GM12801 (cell line): ENCODE results near the gene C3orf70.

Experiments used
- CTCF ChIP-seq: IDR thresholded peaks from one replicate; pipeline ENCODE4 v1.5.1; 2011; ENCODE audit warnings: control low read depth; ENCODE audit not compliant: insufficient read length; ENCODE audit errors: extremely low read depth

C3orf70 gene

GRCh38 chr3:185070491-185071286 lies 82.2 kb downstream of the C3orf70 start:
- TF ChIP-seq CTCF, result no peak

GRCh38 chr3:185069037-185070030 lies 83.5 kb downstream of the C3orf70 start:
- no peak for TF ChIP-seq CTCF

- no peak for TF ChIP-seq CTCF
These were observed 85.7 kb downstream of the C3orf70 start for GRCh38 chr3:185067173-185067572.

- no peak for TF ChIP-seq CTCF
These were observed 86.6 kb downstream of the C3orf70 start for GRCh38 chr3:185066251-185066650.

- no peak for TF ChIP-seq CTCF
These were observed 87.8 kb downstream of the C3orf70 start for GRCh38 chr3:185065059-185065458.

- TF ChIP-seq CTCF, result no peak
These were observed 89.4 kb downstream of the C3orf70 start for GRCh38 chr3:185063431-185063830.

- no peak for TF ChIP-seq CTCF
These were observed 90.7 kb downstream of the C3orf70 start for GRCh38 chr3:185062191-185062590.
